ENCODE results near the gene FAS. TPM values are rescaled to one million over a fixed set of nuclear protein-coding genes. Genes with fewer than 3 reads are reported as not detected.

The FAS gene
- total and polyA plus RNA-seq, 9 of the 15 experiments (the other 6 are each of a cell fraction or from before 2014, with no cell fraction given) = 0.08 to 0.62 (median 0.37) TPM

DNA sequence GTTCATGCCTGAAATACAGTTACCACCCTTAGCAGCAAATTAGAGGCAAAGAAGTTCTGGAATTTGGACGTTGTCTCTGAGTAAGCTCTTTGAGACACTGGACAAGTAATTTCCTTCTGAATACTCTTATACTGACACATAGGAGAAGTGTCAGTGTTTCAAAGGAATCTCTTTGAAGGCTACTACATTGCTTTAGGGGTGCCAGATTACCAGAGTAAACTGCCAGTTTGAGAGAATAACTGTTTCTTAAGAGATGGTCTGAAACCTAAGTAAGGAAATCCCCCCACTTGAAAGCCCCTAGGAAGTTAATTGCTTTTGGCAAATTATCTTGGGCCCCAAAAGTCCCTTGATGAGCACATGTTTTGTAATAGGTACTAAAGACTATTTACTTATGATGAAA is 3.4 kb downstream of the FAS start:
- H3K9me3 ChIP-seq (replicated peaks; ENCODE audit: control insufficient read depth, insufficient read depth, low read depth, low read length) = no peaks in the 10 kb centered on the region
- H3K4me1 ChIP-seq (replicated peaks in 1 of 2; ENCODE audit: control insufficient read depth in 2 of 2, insufficient read depth in 2 of 2, low read length in 2 of 2) = peaks cover 0 to 11% of the 10 kb centered on the region in 2 experiments; a peak in 2 of 5 replicates
- intact Hi-C loops (cut with micrococcal nuclease) (no loop called here), in situ Hi-C loops (cut with MboI) (no loop called here)
- H3K79me2 ChIP-seq (ENCODE audit: control insufficient read depth, insufficient read depth, low read length) = no peaks in the 10 kb centered on the region
- no peak overlapping the region for H3K4me2 ChIP-seq (ENCODE audit: insufficient read depth, low read length)
- ChIA-PET POLR2A (no interaction called here), CTCF (ENCODE audit: low intra/inter-chr PET ratio) (no interaction called here)
- BruUV-seq (replicated peaks) = no TSS peak
- H3K4me3 ChIP-seq = no peak overlapping the region
- no peak overlapping the region for H3K9ac ChIP-seq (ENCODE audit: insufficient read depth in 1 of 2, low read depth in 2 of 2, low read length in 2 of 2)
- ATAC-seq = no peak
- peaks cover 0 to 9% of the 10 kb centered on the region in 2 experiments; a peak in 1 of 5 replicates for H3K27me3 ChIP-seq (ENCODE audit: control insufficient read depth in 2 of 2, insufficient read depth in 2 of 2, low read length in 2 of 2)
- DNase-seq (ENCODE audit: extremely low read depth in 1 of 4, low spot score in 3 of 4) = no peak
- no peaks in the 10 kb centered on the region for H3K36me3 ChIP-seq (ENCODE audit: control insufficient read depth, insufficient read depth, low read length)
- TF ChIP-seq ZNF24 (IDR thresholded peaks at IDR 0.05) (no peak), ZNF23 (CRISPR knock-in tag; IDR thresholded peaks at IDR 0.05) (no peak)
- H4K20me1 ChIP-seq (replicated peaks; ENCODE audit: control insufficient read depth, insufficient read depth, low read length) = no peaks in the 10 kb centered on the region
- no peak for FAIRE-seq
- no peak overlapping the region for H3K27ac ChIP-seq (ENCODE audit: extremely low read depth, low read depth, low read length)
- 7% methylated on average over 1 of the region's 1 CpG for WGBS (ENCODE audit: insufficient coverage, low coverage, missing lambda C conversion rate)
- no peak overlapping the region for H2AFZ ChIP-seq (ENCODE audit: low read depth, low read length)
- no peaks in the 10 kb centered on the region for H3K9me1 ChIP-seq (ENCODE audit: control insufficient read depth, insufficient read depth, low read length)

DNA sequence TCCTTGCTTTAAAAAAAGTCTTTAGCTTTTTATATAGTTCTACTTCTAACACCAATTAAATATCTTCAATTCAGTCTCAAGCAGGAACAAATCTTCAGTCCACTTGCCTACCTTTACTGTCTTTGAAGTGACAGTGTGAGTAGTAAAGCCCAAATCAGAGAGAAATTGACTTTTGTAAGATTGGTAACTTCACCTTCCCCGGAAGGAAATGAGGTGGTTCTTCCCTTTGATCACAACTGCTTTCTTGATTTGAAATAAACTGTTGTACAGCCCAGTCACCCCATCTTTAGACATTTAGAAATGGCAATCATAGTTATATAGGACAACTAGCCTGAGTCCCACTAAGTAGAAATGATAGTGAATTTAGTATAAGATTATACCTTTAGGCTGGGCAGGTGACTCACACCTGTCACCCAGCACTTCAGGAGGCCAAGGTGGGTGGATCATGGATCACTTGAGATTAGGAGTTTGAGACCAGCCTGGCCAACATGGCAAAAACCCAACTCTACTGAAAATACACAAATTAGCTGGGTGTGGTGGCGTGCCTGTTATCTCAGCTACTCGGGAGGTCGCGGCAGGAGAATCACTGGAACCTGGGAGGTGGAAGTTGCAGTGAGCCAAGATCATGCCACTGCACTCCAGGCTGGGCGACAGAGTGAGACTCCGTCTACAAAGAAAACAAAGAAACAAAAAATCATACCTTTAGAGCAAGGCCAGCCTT is 4.7 kb downstream of the FAS start:
- no peak for ATAC-seq
- H3K36me3 ChIP-seq (ENCODE audit: control insufficient read depth, insufficient read depth, low read length) = no peaks in the 10 kb centered on the region
- H3K27me3 ChIP-seq (ENCODE audit: control insufficient read depth in 2 of 2, insufficient read depth in 2 of 2, low read length in 2 of 2) = peaks cover 0 to 6% of the 10 kb centered on the region in 2 experiments; a peak in 1 of 5 replicates
- no peak overlapping the region for H3K4me3 ChIP-seq
- FAIRE-seq = no peak
- 5% methylated on average over 6 of the region's 7 CpGs for WGBS (ENCODE audit: insufficient coverage, low coverage, missing lambda C conversion rate)
- H3K9me1 ChIP-seq (ENCODE audit: control insufficient read depth, insufficient read depth, low read length) = no peaks in the 10 kb centered on the region
- POLR2A ChIA-PET = interaction anchor here (0.6 kb wide), 1 partner anchor 994 kb away, joined by 3 read pairs; no protein-coding TSS in a partner anchor
- DNase-seq (ENCODE audit: extremely low read depth in 1 of 4, low spot score in 3 of 4) = no peak
- H4K20me1 ChIP-seq (replicated peaks; ENCODE audit: control insufficient read depth, insufficient read depth, low read length) = no peaks in the 10 kb centered on the region
- no TSS peak for BruUV-seq (replicated peaks)
- CTCF ChIA-PET (ENCODE audit: low intra/inter-chr PET ratio) = no interaction called here
- H3K4me1 ChIP-seq (replicated peaks in 1 of 2; ENCODE audit: control insufficient read depth in 2 of 2, insufficient read depth in 2 of 2, low read length in 2 of 2) = peaks cover 0 to 10% of the 10 kb centered on the region in 2 experiments; a peak in 2 of 5 replicates
- intact Hi-C loops (cut with micrococcal nuclease) = no loop called here
- TF ChIP-seq BCOR (IDR thresholded peaks at IDR 0.05) (no peak), SMARCC2 (IDR thresholded peaks at IDR 0.05; ENCODE audit: low read depth) (no peak), ZNF174 (CRISPR knock-in tag; IDR thresholded peaks at IDR 0.05) (no peak), C11orf30 (IDR thresholded peaks at IDR 0.05; ENCODE audit: low read depth) (no peak), ZNF212 (CRISPR knock-in tag; IDR thresholded peaks at IDR 0.05) (no peak), HEY1 (CRISPR knock-in tag; IDR thresholded peaks at IDR 0.05; ENCODE audit: borderline replicate concordance) (no peak), NFXL1 (CRISPR knock-in tag; IDR thresholded peaks at IDR 0.05) (no peak), KLF16 (IDR thresholded peaks at IDR 0.05) (no peak), POLR2A (conservative IDR thresholded peaks at IDR 0.05) (no peak)
- TF ChIP-seq, protein P1, sequence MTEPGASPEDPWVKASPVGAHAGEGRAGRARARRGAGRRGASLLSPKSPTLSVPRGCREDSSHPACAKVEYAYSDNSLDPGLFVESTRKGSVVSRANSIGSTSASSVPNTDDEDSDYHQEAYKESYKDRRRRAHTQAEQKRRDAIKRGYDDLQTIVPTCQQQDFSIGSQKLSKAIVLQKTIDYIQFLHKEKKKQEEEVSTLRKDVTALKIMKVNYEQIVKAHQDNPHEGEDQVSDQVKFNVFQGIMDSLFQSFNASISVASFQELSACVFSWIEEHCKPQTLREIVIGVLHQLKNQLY (CRISPR knock-in tag; conservative IDR thresholded peaks at IDR 0.05) = no peak
- H3K27ac ChIP-seq (ENCODE audit: extremely low read depth, low read depth, low read length) = no peak overlapping the region
- H3K4me2 ChIP-seq (ENCODE audit: insufficient read depth, low read length) = no peak overlapping the region
- no peak overlapping the region for H2AFZ ChIP-seq (ENCODE audit: low read depth, low read length)
- H3K79me2 ChIP-seq (ENCODE audit: control insufficient read depth, insufficient read depth, low read length) = no peaks in the 10 kb centered on the region
- H3K9me3 ChIP-seq (replicated peaks; ENCODE audit: control insufficient read depth, insufficient read depth, low read depth, low read length) = no peaks in the 10 kb centered on the region
- in situ Hi-C loops (cut with MboI) = no loop called here
- H3K9ac ChIP-seq (ENCODE audit: insufficient read depth in 1 of 2, low read depth in 2 of 2, low read length in 2 of 2) = no peak overlapping the region

All from K562 (cell line).